ENCODE data around the gene SUMO3.

The SUMO3 gene

DNA sequence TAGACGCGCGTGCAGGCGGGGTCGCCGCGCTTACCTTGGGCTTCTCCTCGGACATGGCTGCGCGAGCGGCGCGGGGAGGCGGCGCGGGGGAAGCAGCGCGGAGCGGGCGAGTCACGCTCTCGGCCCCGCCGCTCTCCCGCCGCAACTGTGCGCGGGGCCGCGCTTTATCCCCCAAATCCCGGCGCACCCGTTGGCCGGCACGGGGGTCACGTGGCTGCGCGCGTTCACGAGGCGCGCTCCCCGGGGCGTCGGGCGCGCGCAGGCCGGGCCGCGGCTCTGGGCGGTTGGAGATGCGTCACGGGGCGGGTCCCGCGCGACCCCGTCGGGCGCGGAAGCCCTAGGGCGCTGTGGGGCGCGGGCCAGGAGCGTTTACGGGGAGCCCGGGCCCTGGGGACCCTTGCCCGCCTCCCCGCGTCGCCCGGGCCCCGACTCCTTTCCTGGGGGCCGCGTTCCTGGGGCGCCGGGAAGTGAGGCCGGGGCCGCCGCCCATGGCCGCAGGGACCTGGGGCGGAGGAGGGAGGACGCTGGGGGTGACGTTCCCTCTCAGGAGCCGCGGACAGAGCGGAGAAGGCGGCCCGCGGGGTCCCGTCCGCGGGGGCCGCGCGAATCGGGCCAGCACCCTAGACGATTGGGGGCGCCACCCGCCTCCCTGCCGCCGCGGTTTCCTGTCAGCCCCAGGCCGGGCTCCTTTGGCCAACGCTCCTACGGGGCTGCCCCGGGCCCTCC is at the start of gene SUMO3:
TSS of gene SUMO3 (minus strand) at position 149 of the 726 bp plus-strand sequence. CDS start at position 55, 94 bp downstream.
- peak; percentile 89 for DNase-seq (ENCODE audit: low spot score)

DNA sequence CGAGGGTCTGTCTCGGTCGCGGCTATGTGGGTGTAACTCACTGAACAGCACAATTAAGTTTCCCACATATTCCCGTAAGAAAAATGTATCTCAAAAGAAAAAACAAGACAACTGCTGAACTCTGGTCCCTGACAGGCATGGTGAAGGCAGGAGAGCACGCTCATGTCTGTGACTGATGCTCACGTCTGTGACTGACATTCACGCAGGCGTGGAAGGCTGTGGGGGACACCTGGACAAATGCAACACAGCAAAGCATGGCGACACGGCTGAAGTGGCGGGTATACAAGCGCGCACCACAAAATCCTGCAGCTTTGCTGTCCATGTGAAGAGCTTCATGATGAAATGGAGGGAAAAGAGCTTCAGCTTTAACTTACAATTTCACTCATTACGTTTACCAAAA is 49.6 kb upstream of the SUMO3 start:
- FAIRE-seq (no peak), DNase-seq (ENCODE audit: low spot score) (no peak)

More for the DNA sequence above, at the start of gene SUMO3:
- no peak for FAIRE-seq

DNA sequence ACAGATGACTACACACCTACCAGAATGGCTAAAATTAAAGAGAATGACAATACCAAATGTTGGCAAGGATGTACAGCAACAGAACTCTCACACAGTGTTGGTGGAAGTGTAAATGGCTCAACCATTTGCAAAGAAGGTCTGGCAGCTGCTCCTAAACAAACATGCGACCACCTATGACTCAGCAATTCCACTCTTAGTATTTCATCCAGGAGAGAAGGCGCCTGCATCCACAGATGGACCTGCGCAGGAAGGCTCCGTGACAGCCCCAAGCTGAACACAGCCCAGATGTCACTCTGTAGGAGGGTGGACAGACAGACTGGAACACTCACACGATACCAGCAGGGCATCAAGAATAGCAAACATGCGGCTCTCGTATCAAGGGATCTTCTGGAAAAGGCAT is 48.9 kb upstream of the SUMO3 start:
- no peak for DNase-seq (ENCODE audit: low spot score)

DNA sequence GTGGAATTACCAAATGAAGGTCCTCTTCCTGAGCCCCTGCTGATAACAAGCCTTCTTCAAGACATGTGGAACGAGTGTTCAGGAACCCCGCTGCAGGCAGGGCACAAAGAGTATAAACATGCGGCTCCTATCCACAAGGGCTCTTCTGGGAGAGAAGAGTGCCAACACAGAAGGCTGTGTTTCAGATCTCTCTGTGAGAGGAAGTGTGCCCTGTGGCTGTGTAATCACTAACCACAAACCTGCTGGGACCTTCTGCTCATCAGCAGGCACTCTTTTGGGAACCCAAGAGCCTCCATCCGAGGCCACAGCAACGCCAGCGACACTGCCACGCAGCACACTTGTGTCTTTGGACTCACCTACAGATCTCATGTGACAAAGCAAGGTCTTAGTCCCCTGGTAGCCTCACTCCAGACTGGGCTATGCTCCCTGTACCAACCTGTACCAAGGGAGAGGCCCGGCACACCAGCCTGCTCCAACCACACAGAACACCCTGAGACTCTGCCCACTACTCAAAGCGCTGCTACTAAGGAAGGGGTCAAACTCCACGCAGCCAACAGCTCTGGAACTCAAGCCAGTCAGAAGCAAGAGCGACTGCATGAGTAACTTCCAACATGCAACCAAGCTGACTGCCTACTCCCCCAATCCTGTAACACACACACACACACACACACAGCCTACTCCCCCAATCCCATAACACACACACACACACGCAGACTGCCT is 47.9 kb upstream of the SUMO3 start:
- no peak for DNase-seq (ENCODE audit: low spot score)
- no peak for FAIRE-seq

More for the DNA sequence above, 48.9 kb upstream of the SUMO3 start:
- no peak for FAIRE-seq

DNA sequence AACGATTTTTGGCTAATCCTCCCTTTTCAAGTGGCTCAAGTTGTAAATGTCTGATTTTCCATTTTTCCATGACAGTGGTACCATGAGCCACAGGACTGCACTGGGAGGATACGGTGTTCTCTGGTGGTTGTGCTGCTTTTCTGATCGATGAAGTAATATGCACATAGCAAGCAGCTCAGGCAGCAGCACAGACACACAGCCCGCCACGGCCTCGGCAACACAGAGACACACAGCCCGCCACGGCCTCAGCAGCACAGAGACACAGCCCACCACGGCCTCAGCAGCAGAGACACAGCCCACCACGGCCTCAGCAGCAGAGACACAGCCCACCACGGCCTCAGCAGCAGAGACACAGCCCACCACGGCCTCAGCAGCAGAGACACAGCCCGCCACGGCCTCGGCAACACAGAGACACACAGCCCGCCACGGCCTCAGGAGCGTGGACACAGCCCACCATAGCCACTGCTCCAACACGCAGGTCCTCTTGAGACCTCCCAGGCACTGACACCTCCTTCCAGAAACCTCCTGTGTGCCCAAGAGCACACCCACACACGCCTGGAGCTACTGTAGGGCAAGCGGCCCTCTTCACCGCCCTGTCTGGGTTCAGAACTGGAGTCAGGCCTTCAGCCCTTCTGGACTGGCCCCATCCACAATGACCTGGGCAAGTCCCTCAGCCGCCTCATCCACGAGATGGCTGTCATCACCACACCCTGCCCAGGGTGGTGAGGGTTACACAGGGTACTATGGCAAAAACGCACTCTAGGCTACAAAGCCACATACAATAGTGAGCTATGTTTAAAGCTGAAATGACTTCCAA is 45.2 kb upstream of the SUMO3 start:
- DNase-seq (ENCODE audit: low spot score) (no peak), FAIRE-seq (no peak)

DNA sequence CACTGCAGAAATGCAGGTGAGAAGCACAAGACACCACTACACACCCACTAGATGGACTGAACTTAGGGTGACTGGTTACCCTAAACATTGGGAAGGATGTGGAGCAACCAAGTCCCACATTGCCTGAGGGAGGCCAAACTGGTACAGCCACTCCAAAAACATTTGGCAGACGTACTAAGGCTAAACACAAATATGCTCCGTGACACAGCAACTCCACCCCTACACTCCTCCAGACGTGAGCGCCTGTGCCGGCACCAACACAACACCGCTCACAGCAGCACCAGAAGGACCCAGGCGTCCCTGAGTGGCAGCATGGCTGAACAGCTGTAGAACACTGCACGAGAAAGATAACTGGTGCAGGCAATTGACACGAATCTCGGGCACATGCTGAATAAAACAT is 40.9 kb upstream of the SUMO3 start:
- FAIRE-seq (no peak), DNase-seq (ENCODE audit: low spot score) (no peak)

DNA sequence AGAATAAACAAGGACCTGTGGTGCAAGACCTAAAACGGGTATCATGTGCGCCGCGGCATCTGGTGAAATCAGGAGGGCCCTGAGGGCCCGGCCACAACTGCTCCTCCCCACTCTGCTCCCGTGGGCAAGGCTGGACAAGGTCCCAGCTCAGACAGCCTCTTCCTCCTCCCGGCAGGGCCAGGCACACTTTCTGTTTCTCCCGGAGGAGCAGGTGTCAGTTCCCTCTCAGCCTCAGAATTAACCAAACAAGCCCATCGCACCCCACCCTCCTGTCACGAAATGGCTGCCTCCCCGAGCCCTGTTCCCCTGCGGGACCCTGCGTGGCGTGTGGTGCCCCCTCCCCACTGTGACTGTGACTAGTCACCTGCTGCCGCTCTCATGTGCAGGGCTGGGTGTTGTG is 40.4 kb upstream of the SUMO3 start:
- FAIRE-seq (no peak), DNase-seq (ENCODE audit: low spot score) (no peak)

DNA sequence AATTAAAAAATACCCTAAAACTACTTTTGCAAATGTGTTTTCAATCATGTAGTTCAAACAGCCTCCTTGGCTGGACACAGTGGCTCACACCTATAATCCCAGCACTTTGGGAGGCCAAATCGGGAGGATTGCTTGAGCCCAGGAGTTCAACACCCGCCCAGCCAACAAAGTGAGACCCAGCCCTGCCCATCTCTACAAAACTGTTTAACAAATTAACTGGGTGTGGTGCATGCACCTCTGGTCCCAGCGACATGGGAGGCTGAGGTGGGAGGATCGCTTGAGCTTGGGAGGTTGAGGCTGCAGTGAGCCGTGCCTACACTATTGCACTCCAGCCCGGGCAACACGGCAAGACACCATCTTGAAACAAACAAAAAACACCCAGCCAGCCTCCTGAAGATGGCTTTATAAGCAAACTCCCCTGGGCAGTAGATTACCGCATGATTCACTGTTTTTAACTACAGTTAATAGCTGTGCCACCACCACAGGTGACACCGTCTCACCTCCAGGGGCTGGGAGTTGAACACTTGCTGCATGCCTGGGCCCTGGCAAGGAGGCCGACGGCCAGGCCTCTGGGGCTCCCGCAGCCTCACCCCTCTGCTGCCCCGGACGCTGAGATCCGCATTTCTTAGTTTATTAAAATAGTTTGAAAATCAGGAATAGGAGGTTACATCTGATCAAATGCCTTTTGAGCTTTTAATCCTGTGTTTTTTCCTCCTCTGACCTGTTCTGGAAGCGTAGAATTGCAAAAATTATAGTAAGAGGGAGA is 39.4 kb upstream of the SUMO3 start:
- no peak for DNase-seq (ENCODE audit: low spot score)
- FAIRE-seq, result no peak

DNA sequence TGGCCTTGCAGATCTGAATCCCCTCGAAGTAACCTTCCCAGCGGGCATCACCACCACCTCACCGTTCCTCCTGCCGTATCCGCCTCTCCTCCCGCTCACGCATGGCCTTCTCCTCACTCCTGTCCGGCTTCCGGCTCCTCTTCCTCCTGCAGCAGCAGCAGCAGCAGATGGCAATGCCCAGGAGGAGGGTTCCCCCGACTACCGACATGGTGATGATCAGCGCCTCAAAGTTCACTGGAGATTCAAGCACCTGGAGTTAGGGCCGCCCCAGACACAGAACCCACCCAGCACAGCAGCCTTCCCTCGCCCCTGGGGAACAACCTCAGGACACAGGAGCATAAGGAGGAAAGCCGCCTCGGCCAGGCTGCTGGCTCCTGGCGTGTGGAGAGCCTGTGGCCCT is 38.3 kb upstream of the SUMO3 start:
- DNase-seq (ENCODE audit: low spot score) (no peak), FAIRE-seq (no peak)

DNA sequence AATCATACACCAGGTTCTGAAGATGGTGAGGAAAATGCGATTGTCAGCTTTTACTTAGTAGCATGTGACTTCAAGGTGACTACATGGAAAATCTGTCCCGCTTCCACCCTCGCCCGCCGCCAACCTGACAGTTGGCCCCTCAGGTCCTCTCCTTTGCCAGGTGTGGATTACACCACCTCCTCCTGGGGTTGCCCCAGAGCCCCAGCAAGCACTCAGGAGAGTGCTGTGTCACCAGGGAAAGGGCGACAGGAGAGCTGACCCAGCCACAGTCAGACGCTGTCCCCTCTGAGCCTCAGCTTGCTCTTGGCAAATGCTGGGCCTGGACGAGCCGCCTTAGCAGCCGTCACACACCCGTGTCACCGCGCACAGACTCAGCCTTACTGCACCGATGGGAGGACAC is 37.7 kb upstream of the SUMO3 start:
- no peak for DNase-seq (ENCODE audit: low spot score)
- no peak for FAIRE-seq

DNA sequence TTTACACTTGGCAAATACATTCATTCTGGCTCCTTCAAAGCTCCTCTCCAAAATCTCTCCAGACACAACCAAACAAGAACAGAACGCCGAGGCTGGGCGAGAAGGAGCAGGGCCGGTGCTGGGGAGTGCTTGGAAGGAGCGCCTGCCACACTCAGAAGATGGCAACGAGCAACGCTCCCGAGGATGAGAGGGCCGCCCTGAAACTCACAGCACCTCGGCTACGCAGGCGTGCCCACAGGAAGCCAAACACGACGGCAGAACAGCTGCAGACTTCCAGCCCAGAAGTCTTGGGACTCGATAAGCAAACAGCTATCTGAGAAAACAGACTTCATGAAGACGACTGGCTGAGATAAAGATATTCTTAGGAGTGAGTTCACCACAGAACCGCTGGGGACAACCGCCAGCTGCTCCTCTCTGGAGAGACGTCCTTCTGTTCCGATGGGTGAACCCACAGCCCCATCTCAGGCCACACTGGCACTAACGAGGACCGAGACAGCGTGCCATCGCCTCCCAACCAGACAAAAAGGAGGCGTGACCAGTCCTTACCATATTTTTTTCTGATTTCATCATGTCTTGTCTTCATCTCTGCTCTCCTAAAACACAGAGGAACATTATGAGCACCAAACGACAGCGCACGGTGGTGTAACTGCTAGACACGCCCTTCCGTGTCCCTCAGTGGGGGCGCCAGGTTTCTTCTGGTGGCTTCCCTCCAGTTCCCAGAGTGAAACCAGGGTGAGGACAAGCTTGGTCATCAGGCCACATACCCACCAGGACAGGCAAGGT is 37.0 kb upstream of the SUMO3 start:
- FAIRE-seq, result no peak
- no peak for DNase-seq (ENCODE audit: low spot score)

DNA sequence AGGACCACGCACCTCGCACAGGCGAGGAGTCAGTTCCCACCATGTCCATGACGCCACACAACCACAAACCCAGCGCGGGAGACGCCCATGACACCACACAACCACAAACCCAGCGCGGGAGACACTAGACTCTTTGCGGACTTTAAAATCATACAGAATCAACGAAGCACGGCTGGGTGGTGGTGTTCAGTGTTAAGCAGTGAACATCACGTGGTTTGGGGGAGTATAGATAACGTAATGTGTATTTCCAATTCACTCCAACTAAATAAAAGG is 36.5 kb upstream of the SUMO3 start:
- FAIRE-seq, result no peak
- no peak for DNase-seq (ENCODE audit: low spot score)

DNA sequence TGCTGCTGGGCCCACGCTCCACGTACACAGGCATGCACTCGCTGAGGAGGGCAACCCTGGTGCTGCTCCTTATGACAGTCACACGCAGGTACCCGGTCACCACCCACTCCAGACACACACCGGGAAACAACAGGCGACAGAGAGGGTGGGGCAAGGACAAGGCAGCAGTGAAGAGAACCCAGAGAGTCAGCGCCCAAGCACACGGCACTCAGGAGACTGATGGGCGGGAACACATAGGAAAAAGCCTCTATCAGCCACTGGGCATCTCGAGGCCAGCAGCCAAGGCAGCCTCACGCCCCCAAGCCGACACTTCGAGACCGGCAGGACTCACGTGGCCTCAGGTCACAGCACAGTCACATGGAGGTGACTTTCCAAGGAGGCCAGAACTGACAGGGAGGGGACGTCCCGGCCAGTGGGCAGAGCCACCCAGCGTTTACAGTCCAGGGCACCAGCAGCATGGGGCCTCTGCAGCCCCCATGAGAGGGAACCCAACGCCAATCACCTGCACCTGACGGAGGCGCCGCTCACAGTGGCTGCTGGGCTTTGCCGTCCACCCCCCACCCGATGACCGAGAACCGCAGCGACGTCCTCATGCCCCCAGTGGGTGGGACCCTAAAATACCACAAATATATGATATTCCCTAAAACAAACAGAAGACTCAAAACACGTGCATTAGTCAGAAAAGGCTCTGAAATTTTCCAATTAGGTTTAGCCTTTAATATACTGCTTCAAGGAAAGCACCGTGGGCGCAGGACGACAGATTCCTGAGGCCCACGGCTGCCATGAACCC is 35.9 kb upstream of the SUMO3 start:
- no peak for FAIRE-seq
- DNase-seq (ENCODE audit: low spot score), result no peak

DNA sequence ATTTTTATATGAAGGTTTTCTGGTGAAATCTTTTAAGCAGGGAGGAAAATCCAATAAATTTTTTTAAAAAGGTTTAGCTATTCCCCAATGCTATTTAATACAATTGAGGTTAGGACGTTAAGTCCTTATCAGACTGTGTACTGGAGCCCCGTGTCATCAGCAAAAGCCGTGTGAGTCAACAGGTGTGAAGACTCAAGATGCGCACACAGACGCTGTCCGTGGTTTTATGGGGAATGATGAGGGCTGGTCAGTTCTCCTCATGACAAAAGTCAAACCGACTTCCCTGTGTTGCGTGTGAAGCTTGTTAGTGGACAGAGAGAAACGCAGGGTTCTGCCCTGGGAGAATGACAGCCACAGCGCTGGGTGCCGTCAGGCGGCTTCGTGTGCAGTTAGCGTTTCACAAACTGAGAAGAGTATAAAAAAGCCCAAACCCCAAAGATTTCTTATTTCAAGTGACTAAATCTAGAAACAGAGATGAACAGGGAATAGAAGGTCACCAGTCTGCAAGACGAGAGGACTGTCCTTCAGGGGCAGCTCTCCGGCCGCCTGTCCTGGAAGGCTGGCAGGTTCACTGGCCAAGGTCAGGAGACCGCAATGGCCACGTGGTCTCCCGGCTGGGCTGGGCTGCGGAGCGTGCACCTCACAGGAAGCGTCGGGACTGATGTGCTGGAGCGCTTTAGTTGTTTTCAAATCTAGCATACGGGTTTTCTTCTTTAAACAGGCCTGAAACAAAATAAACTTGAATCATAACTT is 33.2 kb upstream of the SUMO3 start:
- DNase-seq (ENCODE audit: low spot score) (no peak), FAIRE-seq (no peak)

DNA sequence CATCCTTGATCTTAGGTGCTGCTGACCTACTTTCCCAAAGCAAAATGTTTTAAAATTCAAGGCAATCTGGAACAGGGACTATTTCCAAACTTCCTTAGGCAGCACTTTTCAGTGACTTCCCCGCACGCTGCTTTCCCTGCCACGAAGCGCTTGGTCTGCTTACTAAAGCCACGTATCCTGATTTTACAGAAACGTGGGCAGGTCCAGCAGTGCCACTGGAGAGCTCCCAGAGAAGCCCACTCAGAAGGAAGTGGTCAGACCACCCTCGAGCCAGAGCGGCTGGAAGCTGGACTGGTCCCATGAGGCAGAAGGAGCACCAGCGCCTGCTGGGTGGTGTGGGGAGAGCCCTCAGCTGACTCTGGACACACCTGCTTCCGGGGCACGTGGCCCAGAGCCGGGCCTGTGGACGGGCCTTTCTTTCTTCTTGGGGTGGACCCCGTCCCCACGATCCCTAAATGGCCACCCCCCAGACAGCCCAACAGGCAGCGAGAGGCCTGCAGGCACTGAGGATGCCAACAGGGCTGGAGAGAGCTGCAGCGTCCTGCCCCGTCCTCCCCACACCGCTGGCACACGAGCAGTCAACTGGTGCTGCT is 32.4 kb upstream of the SUMO3 start:
- FAIRE-seq, result no peak
- DNase-seq (ENCODE audit: low spot score), result no peak

DNA sequence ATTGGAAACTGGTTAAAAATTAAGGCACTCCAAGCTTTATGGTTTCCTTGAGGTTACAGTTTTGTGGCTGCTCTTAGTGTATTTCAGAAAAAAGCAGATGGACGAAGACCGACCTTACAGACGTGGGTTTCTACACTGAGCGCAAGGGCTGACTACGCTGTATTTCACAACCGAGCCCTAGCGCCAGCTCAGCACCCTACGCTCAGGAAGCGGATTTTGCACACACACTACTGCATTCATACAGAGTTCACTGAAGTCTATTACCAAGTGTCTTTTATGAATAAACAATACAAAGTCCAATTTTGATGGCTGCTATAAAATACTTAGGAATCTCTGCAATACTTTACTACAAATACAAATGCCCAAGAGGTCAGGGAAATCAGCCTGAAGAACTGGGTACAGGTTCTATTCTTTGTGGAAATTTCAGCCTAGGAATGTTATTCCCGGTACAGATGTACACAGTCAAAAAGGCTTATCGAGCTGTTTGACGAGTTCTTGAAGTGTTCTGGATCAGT is 31.8 kb upstream of the SUMO3 start:
- DNase-seq (ENCODE audit: low spot score) (no peak), FAIRE-seq (no peak)

DNA sequence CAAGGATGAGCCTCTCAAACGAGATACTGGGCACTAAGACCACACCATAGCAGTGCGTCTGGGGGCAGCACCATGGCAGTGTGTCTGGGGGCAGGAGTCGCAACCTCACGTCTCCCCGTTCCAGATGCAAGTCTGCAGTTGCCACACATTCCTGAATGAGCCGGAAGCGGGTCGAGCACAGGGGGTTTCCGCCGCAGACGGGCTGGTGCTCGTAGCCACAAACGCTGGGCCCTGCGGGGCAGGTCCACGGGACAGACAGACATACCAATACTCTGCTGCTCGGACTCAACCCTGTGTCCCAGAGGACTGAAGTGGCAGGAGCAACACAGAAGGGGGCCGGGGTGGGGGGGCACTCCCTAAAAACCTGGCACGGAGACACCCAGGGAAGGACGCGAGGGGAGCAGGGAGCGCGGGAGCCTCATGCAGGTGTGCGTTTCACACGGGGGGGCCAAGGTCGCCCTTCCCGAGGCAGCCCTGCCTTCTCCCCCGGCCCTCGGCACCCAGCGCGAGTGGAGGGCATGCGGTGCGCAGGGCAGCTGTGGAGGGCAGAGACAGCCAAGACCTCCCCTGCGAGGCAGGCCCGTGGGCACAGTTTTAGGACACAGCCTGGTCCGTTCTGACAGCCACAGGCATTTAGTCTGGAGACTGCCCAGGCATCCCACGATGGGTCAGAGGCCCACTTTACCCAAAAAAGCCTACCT is 31.1 kb upstream of the SUMO3 start:
- no peak for FAIRE-seq

More for the DNA sequence above, 31.1 kb upstream of the SUMO3 start:
- DNase-seq (ENCODE audit: low spot score), result no peak
